BE2C (cell line): Measurements from ENCODE around the gene CRABP2.

Source experiments
- DNase-seq: peaks from one replicate; pipeline ENCODE4 v3.0.0-alpha.2; 2020
- H3K27me3 ChIP-seq: fragments of 250-450 bp; sonication (Bioruptor Pico); 2 replicates; pipeline ENCODE4 v1.5.1; 2020; ENCODE audit warnings: mild to moderate bottlenecking
- H3K36me3 ChIP-seq: fragments of 250-450 bp; sonication (Bioruptor Pico); 2 replicates; pipeline ENCODE4 v1.5.1; 2020; ENCODE audit warnings: mild to moderate bottlenecking
- H3K4me1 ChIP-seq: fragments of 250-450 bp; sonication (Bioruptor Pico); 2 replicates; pipeline ENCODE4 v1.5.1; 2020
- H3K4me3 ChIP-seq: 2 replicates; pipeline ENCODE4 v1.5.1; 2011; ENCODE audit warnings: low read depth, low read length
- H3K9me3 ChIP-seq: fragments of 250-450 bp; sonication (Bioruptor Pico); 2 replicates; pipeline ENCODE4 v1.5.1; 2020
- CTCF ChIP-seq: IDR thresholded peaks from 2 replicates; pipeline ENCODE4 v1.5.1; 2012; ENCODE audit warnings: mild to moderate bottlenecking, low read depth, low read length

The CRABP2 gene

GRCh38 chr1:156658496-156658895 lies 46.9 kb downstream of the CRABP2 start:
- Histone ChIP-seq H3K9me3 (no peaks in the 10 kb centered on the region), H3K27me3 (no peaks in the 10 kb centered on the region), H3K36me3 (no peaks in the 10 kb centered on the region), H3K4me1 (peaks cover 23% of the 10 kb centered on the region), H3K4me3 (no peak overlapping the region)
- TF ChIP-seq CTCF: no peak
- no peak for DNase-seq

GRCh38 chr1:156657741-156658319 lies 47.6 kb downstream of the CRABP2 start:
- no peak for DNase-seq
- no peaks in the 10 kb centered on the region for H3K9me3 ChIP-seq
- peak overlapping the region; percentile 56; the same call in 1 of the 2 replicates for H3K4me3 ChIP-seq
- H3K36me3 ChIP-seq: no peaks in the 10 kb centered on the region
- no peaks in the 10 kb centered on the region for H3K27me3 ChIP-seq
- TF ChIP-seq CTCF: no peak
- peaks cover 23% of the 10 kb centered on the region for H3K4me1 ChIP-seq

- Histone ChIP-seq H3K27me3 (no peaks in the 10 kb centered on the region), H3K9me3 (no peaks in the 10 kb centered on the region), H3K4me1 (peaks cover 21% of the 10 kb centered on the region), H3K4me3 (peak overlapping the region; percentile 56), H3K36me3 (no peaks in the 10 kb centered on the region)
- peak; percentile 96 for TF ChIP-seq CTCF
- peak; percentile 81 for DNase-seq
Observed at GRCh38 chr1:156656806-156657740, 48.3 kb downstream of the CRABP2 start.

GRCh38 chr1:156655904-156656516 lies 49.4 kb downstream of the CRABP2 start:
- Histone ChIP-seq H3K4me3 (no peak overlapping the region), H3K36me3 (no peaks in the 10 kb centered on the region), H3K9me3 (no peaks in the 10 kb centered on the region; the same call in 1 of the 2 replicates), H3K4me1 (peaks cover 13% of the 10 kb centered on the region), H3K27me3 (no peaks in the 10 kb centered on the region)
- DNase-seq: no peak
- TF ChIP-seq CTCF: no peak

GRCh38 chr1:156655151-156655903 lies 50.1 kb downstream of the CRABP2 start:
- Histone ChIP-seq H3K4me1 (peaks cover 10% of the 10 kb centered on the region), H3K9me3 (no peaks in the 10 kb centered on the region; the same call in 1 of the 2 replicates), H3K36me3 (no peaks in the 10 kb centered on the region), H3K27me3 (no peaks in the 10 kb centered on the region), H3K4me3 (no peak overlapping the region)
- TF ChIP-seq CTCF: no peak
- no peak for DNase-seq
